ENCODE data around the gene PUM1. TPM values are rescaled to one million over a fixed set of nuclear protein-coding genes. Genes with fewer than 3 reads are reported as not detected.

Gene PUM1
- total and polyA plus RNA-seq, 2 of the 8 experiments (the other 6 are each of a cell fraction or from before 2014, with no cell fraction given), result 122 to 177 TPM

DNA sequence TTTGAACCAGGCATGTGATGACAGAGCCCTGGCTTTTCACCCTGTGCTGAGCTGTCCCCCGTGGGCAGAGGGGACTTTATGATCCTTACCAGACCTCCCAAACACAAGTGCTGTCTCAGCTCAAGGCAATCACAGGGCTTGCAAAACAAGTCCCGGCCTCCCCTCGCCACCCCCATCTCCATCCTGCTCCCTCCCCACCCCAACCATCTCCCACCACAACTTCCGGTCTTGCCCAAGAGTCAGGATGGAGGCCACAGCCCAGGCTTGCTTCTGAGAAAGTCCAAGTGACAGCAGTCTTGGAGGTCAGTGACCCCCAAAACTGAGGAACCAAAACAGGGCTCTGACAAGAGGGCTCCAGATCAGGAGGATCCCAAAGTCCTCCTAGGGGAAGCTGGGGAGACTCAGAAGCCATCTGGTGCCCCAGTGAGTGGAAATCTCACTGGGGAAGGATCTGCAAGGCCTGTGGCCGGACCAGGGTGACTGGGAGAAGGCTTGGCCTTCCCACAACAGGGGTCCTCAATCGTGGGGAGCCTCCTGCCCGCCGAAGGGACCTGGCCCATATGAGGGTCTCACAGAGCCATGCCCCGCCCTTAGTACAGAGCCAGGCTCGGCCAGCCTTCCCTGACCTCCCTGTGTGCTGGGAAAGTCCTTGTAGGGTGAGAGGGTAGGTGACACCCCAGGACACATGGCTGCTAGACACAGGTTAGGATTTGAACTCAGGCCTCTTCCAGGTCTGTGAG is 152.4 kb downstream of the PUM1 start:
- no peak overlapping the region for H2AK5ac ChIP-seq (ENCODE audit: low read depth, low read length)
- no peak overlapping the region for H2BK20ac ChIP-seq (ENCODE audit: low read length)
- H3K36me3 ChIP-seq (ENCODE audit: control insufficient read depth in 2 of 4, insufficient read depth in 4 of 4, low read length in 3 of 4), result no peaks in the 10 kb centered on the region
- no peak overlapping the region for H3K9ac ChIP-seq (replicated peaks in 1 of 4; ENCODE audit: extremely low read depth in 1 of 4, low read depth in 3 of 4, low read length in 3 of 4)
- peaks cover 0 to 3% (median 2%) of the 10 kb centered on the region in 4 experiments; a peak in 2 of 7 replicates for H3K27me3 ChIP-seq (replicated peaks in 1 of 4; ENCODE audit: control insufficient read depth in 3 of 4, extremely low read depth in 1 of 4, insufficient read depth in 3 of 4, low read length in 3 of 4)
- H3K23ac ChIP-seq (ENCODE audit: insufficient read length), result no peak overlapping the region
- no peaks in the 10 kb centered on the region for H4K20me1 ChIP-seq (replicated peaks in 1 of 2; ENCODE audit: control insufficient read depth in 1 of 2, insufficient read depth in 2 of 2, low read length in 2 of 2)
- H3K79me2 ChIP-seq (ENCODE audit: control insufficient read depth in 1 of 2, insufficient read depth in 2 of 2, low read length in 2 of 2), result no peaks in the 10 kb centered on the region
- no peak overlapping the region for H4K91ac ChIP-seq (replicated peaks; ENCODE audit: insufficient read length, low read length)
- no peaks in the 10 kb centered on the region for H3K79me1 ChIP-seq (ENCODE audit: low read depth, low read length)
- no peak overlapping the region for H2BK5ac ChIP-seq (ENCODE audit: low read depth, low read length)
- no peak overlapping the region for H3K4me3 ChIP-seq (ENCODE audit: extremely low read depth in 1 of 4, insufficient read depth in 2 of 4, low read depth in 3 of 4, low read length in 4 of 4)
- no peak overlapping the region for H2BK15ac ChIP-seq (ENCODE audit: low read length)
- H2BK120ac ChIP-seq (replicated peaks; ENCODE audit: low read depth, low read length), result no peak overlapping the region
- H4K8ac ChIP-seq (ENCODE audit: extremely low read depth, insufficient read depth, low read length), result no peak overlapping the region
- H3K4ac ChIP-seq (replicated peaks; ENCODE audit: insufficient read length, low read depth, low read length), result no peak overlapping the region
- H2AFZ ChIP-seq (ENCODE audit: low read length), result no peak overlapping the region
- no peak overlapping the region for H4K5ac ChIP-seq (ENCODE audit: insufficient read length, low read depth, low read length)
- H3K23me2 ChIP-seq (ENCODE audit: low read depth, low read length), result no peaks in the 10 kb centered on the region; the same call in 1 of the 2 replicates
- FAIRE-seq, result no peak
- H3K27ac ChIP-seq (ENCODE audit: low read depth, low read length), result no peak overlapping the region
- H3K56ac ChIP-seq (replicated peaks; ENCODE audit: insufficient read length, low read depth, low read length), result no peak overlapping the region
- H3K14ac ChIP-seq (ENCODE audit: insufficient read length), result no peak overlapping the region
- peaks cover 0 to 14% (median 9%) of the 10 kb centered on the region in 4 experiments; a peak in 6 of 7 replicates for H3K4me1 ChIP-seq (replicated peaks in 1 of 4; ENCODE audit: control insufficient read depth in 3 of 4, insufficient read depth in 4 of 4, low read length in 3 of 4)
- no peak for TF ChIP-seq SIRT6 (IDR thresholded peaks at IDR 0.05; ENCODE audit: low read length)
- TF ChIP-seq BCL11A (IDR thresholded peaks at IDR 0.05; ENCODE audit: low read depth in 2 of 2, low read length in 2 of 2), result no peak
- TF ChIP-seq BRCA1 (IDR thresholded peaks at IDR 0.05; ENCODE audit: low read depth, low read length), result no peak
- no peak for TF ChIP-seq KDM5A (IDR thresholded peaks at IDR 0.05; ENCODE audit: low read length)
- no peak for TF ChIP-seq GABPA (IDR thresholded peaks at IDR 0.05; ENCODE audit: borderline replicate concordance, insufficient read depth, low read length)
- TF ChIP-seq CEBPB (IDR thresholded peaks at IDR 0.05; ENCODE audit: low read depth, low read length), result no peak
- TF ChIP-seq SRF (IDR thresholded peaks at IDR 0.05; ENCODE audit: low read depth, low read length), result no peak
- no peaks in the 10 kb centered on the region for H3K9me3 ChIP-seq (ENCODE audit: insufficient read depth in 2 of 2, low read depth in 1 of 2, low read length in 1 of 2)
- no peak overlapping the region for H3K18ac ChIP-seq (ENCODE audit: extremely low read depth, low read length)
- no peak overlapping the region for H2BK12ac ChIP-seq (ENCODE audit: low read depth, low read length)
- WGBS, 2 experiments (ENCODE audit: extremely low coverage in 1 of 2, insufficient coverage in 1 of 2, insufficient read length in 1 of 2, insufficient replicate concordance in 2 of 2, low coverage in 1 of 2, low lambda C conversion rate in 2 of 2, missing lambda C conversion rate in 1 of 2), result 88% methylated on average over 7 of the region's 10 CpGs; no CpG with 5 or more reads in 1 of the 2 experiments
- H3K4me2 ChIP-seq (ENCODE audit: insufficient read depth in 1 of 2, low read depth in 2 of 2, low read length in 2 of 2), result no peak overlapping the region
- ChIA-PET CTCF (ENCODE audit: partially characterized antibody) (interaction anchor here (0.6 to 27.2 kb wide), 20 partner anchors 9 to 193 kb away, joined by 3 to 1519 read pairs (median 11); partner anchors contain the start of gene MATN1), POLR2A (ENCODE audit: partially characterized antibody) (interaction anchor here (1.3 to 3.0 kb wide), 3 partner anchors 8 to 111 kb away, joined by 3 to 16 read pairs (median 4); no protein-coding TSS in a partner anchor)
- no peak for DNase-seq (ENCODE audit: low read depth in 1 of 2, low spot score in 2 of 2)

Data from H1 (cell line).